Measurements from ENCODE around the gene PRPF19. TPM values are rescaled to one million over a fixed set of nuclear protein-coding genes. Genes with fewer than 3 reads are reported as not detected.
A peak's percentile ranks its signal among the peaks of the same experiment; 100 is the strongest.

PRPF19 gene
- total and polyA plus RNA-seq, 9 of the 15 experiments (the other 6 are each of a cell fraction or from before 2014, with no cell fraction given): 9.4 to 212 (median 73.2) TPM

DNA sequence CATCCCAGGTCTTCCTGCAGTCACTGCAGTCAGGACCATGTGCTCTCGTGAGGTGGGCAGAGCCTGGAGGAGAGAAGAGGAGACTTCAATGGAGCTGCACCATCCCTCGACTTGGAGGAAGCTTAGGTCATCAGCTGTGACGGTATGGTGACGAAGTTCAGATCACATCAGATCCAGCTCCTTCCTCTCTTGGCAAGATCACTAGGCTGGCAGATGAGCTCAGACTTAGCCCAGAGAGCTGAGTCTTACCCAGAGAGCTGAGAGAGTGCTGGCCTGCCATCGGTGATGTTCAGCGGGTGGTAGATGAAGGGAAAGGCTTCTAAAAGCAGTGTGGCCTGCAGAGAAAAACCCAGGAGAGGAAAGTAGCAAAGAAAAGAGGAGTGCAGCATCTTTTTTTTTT is 47.4 kb upstream of the PRPF19 start:
- no peaks in the 10 kb centered on the region for H3K9me1 ChIP-seq (ENCODE audit: control insufficient read depth, insufficient read depth, low read length)
- CTCF ChIA-PET (ENCODE audit: low intra/inter-chr PET ratio): interaction anchor here (0.6 kb wide), 1 partner anchor 21 kb away, joined by 4 read pairs; no protein-coding TSS in a partner anchor
- no TSS peak for BruUV-seq (replicated peaks)
- H3K79me2 ChIP-seq (ENCODE audit: control insufficient read depth, insufficient read depth, low read length): no peaks in the 10 kb centered on the region
- no peaks in the 10 kb centered on the region for H3K36me3 ChIP-seq (ENCODE audit: control insufficient read depth, insufficient read depth, low read length)
- WGBS (ENCODE audit: insufficient coverage, low coverage, missing lambda C conversion rate): 0% methylated on average over 5 of the region's 6 CpGs
- DNase-seq (ENCODE audit: extremely low read depth in 1 of 4, low spot score in 3 of 4) (no peak), ATAC-seq (no peak), FAIRE-seq (no peak)
- H3K9ac ChIP-seq (ENCODE audit: insufficient read depth in 1 of 2, low read depth in 2 of 2, low read length in 2 of 2): no peak overlapping the region
- intact Hi-C loops (cut with micrococcal nuclease): no loop called here
- H4K20me1 ChIP-seq (replicated peaks; ENCODE audit: control insufficient read depth, insufficient read depth, low read length): 0 out of 2 replicates have a peak, but pooled peaks cover 3% of the 10 kb centered on the region
- H3K27me3 ChIP-seq (ENCODE audit: control insufficient read depth in 2 of 2, insufficient read depth in 2 of 2, low read length in 2 of 2): peaks cover 35 to 73% of the 10 kb centered on the region in 2 experiments; a peak in 4 of 5 replicates
- no peak for TF ChIP-seq ZNF174 (CRISPR knock-in tag; IDR thresholded peaks at IDR 0.05)
- TF ChIP-seq CEBPG (CRISPR knock-in tag; IDR thresholded peaks at IDR 0.05): no peak
- no peak for TF ChIP-seq CEBPG (tag; conservative IDR thresholded peaks at IDR 0.05 in 1 of 2, IDR thresholded peaks at IDR 0.05 in 1 of 2)
- TF ChIP-seq MYC (IDR thresholded peaks at IDR 0.05; ENCODE audit: low read depth, low read length): no peak
- no peak for TF ChIP-seq MYC (CRISPR knock-in tag; IDR thresholded peaks at IDR 0.05; ENCODE audit: borderline replicate concordance, low read depth)
- TF ChIP-seq, protein P1, sequence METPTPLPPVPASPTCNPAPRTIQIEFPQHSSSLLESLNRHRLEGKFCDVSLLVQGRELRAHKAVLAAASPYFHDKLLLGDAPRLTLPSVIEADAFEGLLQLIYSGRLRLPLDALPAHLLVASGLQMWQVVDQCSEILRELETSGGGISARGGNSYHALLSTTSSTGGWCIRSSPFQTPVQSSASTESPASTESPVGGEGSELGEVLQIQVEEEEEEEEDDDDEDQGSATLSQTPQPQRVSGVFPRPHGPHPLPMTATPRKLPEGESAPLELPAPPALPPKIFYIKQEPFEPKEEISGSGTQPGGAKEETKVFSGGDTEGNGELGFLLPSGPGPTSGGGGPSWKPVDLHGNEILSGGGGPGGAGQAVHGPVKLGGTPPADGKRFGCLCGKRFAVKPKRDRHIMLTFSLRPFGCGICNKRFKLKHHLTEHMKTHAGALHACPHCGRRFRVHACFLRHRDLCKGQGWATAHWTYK (CRISPR knock-in tag; IDR thresholded peaks at IDR 0.05): no peak
- 0 out of 2 replicates have a peak, but pooled peaks have one; percentile 30 for TF ChIP-seq CREM (IDR thresholded peaks at IDR 0.05; ENCODE audit: low read depth)
- TF ChIP-seq ZNF695 (CRISPR knock-in tag; IDR thresholded peaks at IDR 0.05): no peak
- TF ChIP-seq PYGO2 (tag; IDR thresholded peaks at IDR 0.05): no peak
- no peak overlapping the region for H3K4me3 ChIP-seq
- H3K27ac ChIP-seq (ENCODE audit: extremely low read depth, low read depth, low read length): no peak overlapping the region; the same call in 2 of the 3 replicates
- no peak overlapping the region for H3K4me2 ChIP-seq (ENCODE audit: insufficient read depth, low read length)
- POLR2A ChIA-PET: interaction anchor here (0.7 kb wide), 2 partner anchors 11 to 119 kb away, joined by 3 to 4 read pairs; no protein-coding TSS in a partner anchor
- H2AFZ ChIP-seq (ENCODE audit: low read depth, low read length): no peak overlapping the region
- in situ Hi-C loops (cut with MboI): no loop called here
- H3K4me1 ChIP-seq (replicated peaks in 1 of 2; ENCODE audit: control insufficient read depth in 2 of 2, insufficient read depth in 2 of 2, low read length in 2 of 2): peaks cover 0 to 6% of the 10 kb centered on the region in 2 experiments; a peak in 3 of 5 replicates
- no peaks in the 10 kb centered on the region for H3K9me3 ChIP-seq (replicated peaks; ENCODE audit: control insufficient read depth, insufficient read depth, low read depth, low read length)
